ENCODE data around the gene TFPI.
"Not testable (repeated sequence)": the region's sequence is repeated elsewhere in the genome, so short reads cannot be mapped to it uniquely, and the experiment has no call there.

The TFPI gene

DNA sequence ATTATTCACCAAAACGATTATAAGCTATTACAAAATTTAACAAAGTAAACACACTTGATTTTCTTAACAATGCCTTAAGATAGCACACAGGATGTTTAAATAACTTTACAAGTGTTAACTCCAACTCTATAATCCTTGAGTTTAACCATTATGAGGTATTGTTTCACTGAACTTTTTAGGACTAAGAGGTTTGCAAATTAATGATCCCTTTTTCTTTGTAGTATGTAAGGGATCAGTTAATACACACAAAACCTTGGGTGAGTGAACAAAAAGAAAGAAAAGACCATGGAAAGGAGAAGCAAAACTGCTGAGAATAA, 21.5 kb upstream of the TFPI start:
- Histone ChIP-seq H3K4me3 (ENCODE audit: low read depth, low read length) (no peak overlapping the region), H3K9me3 (ENCODE audit: control insufficient read depth, insufficient read depth, low read depth, low read length) (peaks cover 13% of the 10 kb centered on the region), H3K36me3 (ENCODE audit: control insufficient read depth, insufficient read depth, low read length) (0 out of 2 replicates have a peak, but pooled peaks cover 2% of the 10 kb centered on the region), H3K9ac (ENCODE audit: low read length) (no peak overlapping the region), H3K27me3 (ENCODE audit: control insufficient read depth, insufficient read depth, low read length) (no peaks in the 10 kb centered on the region), H3K4me1 (ENCODE audit: control insufficient read depth, insufficient read depth, low read length) (peaks cover 27% of the 10 kb centered on the region), H3K27ac (ENCODE audit: low read depth, low read length) (peak overlapping the region; percentile 9; the same call in 1 of the 2 replicates)

DNA sequence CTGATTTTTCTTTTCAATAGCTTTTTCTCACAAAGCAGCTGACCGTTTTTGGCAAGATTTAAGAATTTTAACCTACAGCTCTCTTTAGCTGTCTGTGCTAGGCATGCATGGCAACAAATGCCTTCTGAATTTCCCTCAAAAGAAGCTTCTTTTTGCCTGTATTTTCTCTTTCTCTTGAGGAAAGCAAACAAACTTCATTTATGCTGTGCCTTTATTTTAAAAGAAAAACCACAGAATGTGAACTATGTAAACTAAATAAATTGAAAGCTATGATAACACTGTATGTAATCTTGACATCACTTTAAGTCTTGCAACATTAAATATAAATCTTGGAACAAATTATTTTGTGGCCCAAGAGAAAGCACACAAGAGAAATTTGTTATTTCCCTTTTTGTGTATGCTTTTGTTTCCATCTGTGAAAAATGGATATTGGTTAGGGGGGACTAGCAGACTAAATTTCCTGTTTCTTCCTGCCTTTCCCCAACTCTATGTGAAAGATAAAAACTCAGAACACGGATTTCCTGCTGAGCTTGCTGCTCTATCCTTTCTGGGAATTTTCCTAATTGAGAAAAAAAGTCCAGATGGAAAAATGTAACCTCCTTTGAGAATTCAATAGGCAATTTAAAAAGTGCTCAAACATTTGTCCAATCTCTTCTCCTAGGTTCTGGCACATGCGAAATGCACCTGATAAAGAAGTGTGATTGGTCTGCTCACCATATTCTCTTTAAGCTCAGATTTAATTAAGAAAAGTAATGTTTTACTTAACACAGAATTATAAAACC, 20.9 kb upstream of the TFPI start:
- Histone ChIP-seq H3K4me1 (ENCODE audit: control insufficient read depth, insufficient read depth, low read length) (peaks cover 24% of the 10 kb centered on the region), H3K9me3 (ENCODE audit: control insufficient read depth, insufficient read depth, low read depth, low read length) (peaks cover 13% of the 10 kb centered on the region), H3K9ac (ENCODE audit: low read length) (no peak overlapping the region), H3K27ac (ENCODE audit: low read depth, low read length) (peak overlapping the region; percentile 9; the same call in 1 of the 2 replicates), H3K4me3 (ENCODE audit: low read depth, low read length) (no peak overlapping the region), H3K36me3 (ENCODE audit: control insufficient read depth, insufficient read depth, low read length) (0 out of 2 replicates have a peak, but pooled peaks cover 2% of the 10 kb centered on the region), H3K27me3 (ENCODE audit: control insufficient read depth, insufficient read depth, low read length) (no peaks in the 10 kb centered on the region)

DNA sequence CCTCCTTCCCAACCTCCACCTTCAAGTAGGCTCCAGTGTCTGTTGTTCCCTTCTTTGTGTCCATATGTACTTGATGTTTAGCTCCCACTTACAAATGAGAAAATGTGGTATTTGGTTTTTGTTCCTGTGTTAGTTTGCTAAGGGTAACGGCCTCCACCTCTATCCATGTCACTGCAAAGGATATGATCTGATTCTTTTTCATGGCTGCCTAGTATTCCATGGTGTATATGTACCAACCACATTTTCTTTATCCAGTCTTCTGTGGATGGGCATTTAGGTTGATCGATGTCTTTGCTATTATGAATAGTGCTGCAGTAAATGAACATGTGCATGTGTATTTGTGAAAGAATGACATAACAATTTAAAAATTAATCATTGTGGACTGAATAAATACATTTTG, 19.5 kb upstream of the TFPI start:
- Histone ChIP-seq H3K27ac (ENCODE audit: low read depth, low read length) (no peak overlapping the region), H3K36me3 (ENCODE audit: control insufficient read depth, insufficient read depth, low read length) (0 out of 2 replicates have a peak, but pooled peaks cover 2% of the 10 kb centered on the region), H3K9ac (ENCODE audit: low read length) (no peak overlapping the region), H3K4me3 (ENCODE audit: low read depth, low read length) (no peak overlapping the region), H3K4me1 (ENCODE audit: control insufficient read depth, insufficient read depth, low read length) (peaks cover 29% of the 10 kb centered on the region), H3K9me3 (ENCODE audit: control insufficient read depth, insufficient read depth, low read depth, low read length) (peaks cover 13% of the 10 kb centered on the region), H3K27me3 (ENCODE audit: control insufficient read depth, insufficient read depth, low read length) (no peaks in the 10 kb centered on the region)

DNA sequence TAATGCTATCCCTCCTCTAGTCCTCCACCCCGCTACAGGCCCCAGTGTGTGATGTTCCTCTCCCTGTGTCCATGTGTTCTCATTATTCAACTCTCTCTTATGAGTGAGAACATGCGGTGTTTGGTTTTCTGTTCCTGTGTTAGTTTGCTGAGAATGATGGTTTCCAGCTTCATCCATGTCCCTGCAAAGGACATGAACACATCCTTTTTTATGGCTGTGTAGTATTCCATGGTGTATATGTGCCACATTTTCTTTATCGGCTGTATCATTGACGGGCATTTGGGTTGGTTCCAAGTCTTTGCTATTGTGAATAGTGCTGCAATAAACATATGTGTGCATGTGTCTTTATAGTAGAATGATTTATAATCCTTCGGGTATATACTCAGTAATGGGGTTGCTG, 17.8 kb upstream of the TFPI start:
- H3K27me3 ChIP-seq (ENCODE audit: control insufficient read depth, insufficient read depth, low read length); H3K36me3 ChIP-seq (ENCODE audit: control insufficient read depth, insufficient read depth, low read length); H3K27ac ChIP-seq (ENCODE audit: low read depth, low read length); H3K9ac ChIP-seq (ENCODE audit: low read length); H3K4me3 ChIP-seq (ENCODE audit: low read depth, low read length): not testable (repeated sequence)
- H3K9me3 ChIP-seq (ENCODE audit: control insufficient read depth, insufficient read depth, low read depth, low read length): peaks cover 13% of the 10 kb centered on the region
- H3K4me1 ChIP-seq (ENCODE audit: control insufficient read depth, insufficient read depth, low read length): peaks cover 40% of the 10 kb centered on the region

DNA sequence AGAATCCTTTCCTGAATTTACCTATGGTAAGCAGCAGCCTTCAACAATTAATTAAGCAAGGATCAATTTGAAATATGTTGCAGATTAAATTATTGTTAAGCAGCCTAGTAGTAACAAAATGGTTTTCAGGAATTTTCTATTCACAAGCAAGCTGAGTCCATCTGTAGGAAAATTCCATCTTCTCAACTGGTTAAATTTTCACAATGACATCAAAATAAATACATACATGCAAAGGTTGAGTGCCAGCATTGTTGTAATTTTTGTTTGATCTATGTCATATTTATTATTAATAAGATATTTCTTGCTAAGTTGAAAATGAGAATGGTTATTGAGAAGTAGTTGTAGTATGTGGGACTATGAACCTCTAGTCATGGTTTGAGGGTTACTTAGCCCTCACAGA, 15.3 kb upstream of the TFPI start:
- Histone ChIP-seq H3K27me3 (ENCODE audit: control insufficient read depth, insufficient read depth, low read length) (no peaks in the 10 kb centered on the region), H3K4me3 (ENCODE audit: low read depth, low read length) (no peak overlapping the region), H3K4me1 (ENCODE audit: control insufficient read depth, insufficient read depth, low read length) (peaks cover 32% of the 10 kb centered on the region), H3K9me3 (ENCODE audit: control insufficient read depth, insufficient read depth, low read depth, low read length) (peaks cover 13% of the 10 kb centered on the region), H3K9ac (ENCODE audit: low read length) (no peak overlapping the region), H3K27ac (ENCODE audit: low read depth, low read length) (no peak overlapping the region), H3K36me3 (ENCODE audit: control insufficient read depth, insufficient read depth, low read length) (0 out of 2 replicates have a peak, but pooled peaks cover 2% of the 10 kb centered on the region)

DNA sequence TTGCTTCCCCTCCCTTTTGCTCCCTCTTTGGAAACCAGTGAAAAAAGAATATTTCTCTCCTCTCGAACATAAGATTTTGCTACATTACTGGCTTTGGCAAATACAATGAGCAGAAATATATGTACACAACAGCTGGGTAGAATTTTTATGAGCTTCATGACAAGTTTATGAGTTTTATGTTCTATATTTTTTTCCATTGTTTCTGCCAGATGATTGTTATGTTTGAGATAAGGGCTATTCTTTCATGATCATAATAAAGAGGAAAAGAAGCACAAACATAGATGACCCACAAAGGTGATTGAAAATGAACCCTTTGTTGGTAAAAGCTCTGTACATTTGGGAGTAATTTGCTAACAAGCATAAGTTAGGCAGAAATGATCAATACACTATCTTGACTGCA, 14.8 kb upstream of the TFPI start:
- peaks cover 32% of the 10 kb centered on the region for H3K4me1 ChIP-seq (ENCODE audit: control insufficient read depth, insufficient read depth, low read length)
- no peak overlapping the region for H3K4me3 ChIP-seq (ENCODE audit: low read depth, low read length)
- H3K9me3 ChIP-seq (ENCODE audit: control insufficient read depth, insufficient read depth, low read depth, low read length): peaks cover 13% of the 10 kb centered on the region
- no peak overlapping the region for H3K27ac ChIP-seq (ENCODE audit: low read depth, low read length)
- no peak overlapping the region for H3K9ac ChIP-seq (ENCODE audit: low read length)
- H3K36me3 ChIP-seq (ENCODE audit: control insufficient read depth, insufficient read depth, low read length): 0 out of 2 replicates have a peak, but pooled peaks cover 2% of the 10 kb centered on the region
- H3K27me3 ChIP-seq (ENCODE audit: control insufficient read depth, insufficient read depth, low read length): no peaks in the 10 kb centered on the region

DNA sequence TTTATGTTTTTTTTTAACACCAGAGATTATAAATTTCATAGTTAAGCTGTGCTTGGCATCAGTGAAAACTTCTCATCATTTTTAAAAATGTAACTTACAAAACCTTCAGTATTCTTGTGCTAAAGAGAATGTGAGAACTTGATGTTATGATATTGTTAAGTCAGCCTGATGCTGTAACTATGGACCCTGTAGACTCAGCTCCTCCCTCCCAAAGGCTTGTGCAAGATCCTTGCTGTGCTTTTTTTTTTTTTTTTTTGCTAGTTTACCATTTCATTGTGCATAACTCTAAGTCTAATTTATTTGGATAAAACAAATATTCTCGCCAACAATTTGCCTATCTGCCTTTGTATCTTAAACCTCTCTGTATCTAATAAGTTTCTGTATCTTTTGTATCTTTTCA, 12.9 kb upstream of the TFPI start:
- peak overlapping the region; percentile 89 for H3K27ac ChIP-seq (ENCODE audit: low read depth, low read length)
- peaks cover 4% of the 10 kb centered on the region; the same call in 1 of the 2 replicates for H3K9me3 ChIP-seq (ENCODE audit: control insufficient read depth, insufficient read depth, low read depth, low read length)
- H3K4me3 ChIP-seq (ENCODE audit: low read depth, low read length): peak overlapping the region; percentile 45; the same call in 1 of the 2 replicates
- no peaks in the 10 kb centered on the region for H3K27me3 ChIP-seq (ENCODE audit: control insufficient read depth, insufficient read depth, low read length)
- H3K36me3 ChIP-seq (ENCODE audit: control insufficient read depth, insufficient read depth, low read length): peaks cover 7% of the 10 kb centered on the region
- H3K4me1 ChIP-seq (ENCODE audit: control insufficient read depth, insufficient read depth, low read length): peaks cover 32% of the 10 kb centered on the region
- peak overlapping the region; percentile 83 for H3K9ac ChIP-seq (ENCODE audit: low read length)

DNA sequence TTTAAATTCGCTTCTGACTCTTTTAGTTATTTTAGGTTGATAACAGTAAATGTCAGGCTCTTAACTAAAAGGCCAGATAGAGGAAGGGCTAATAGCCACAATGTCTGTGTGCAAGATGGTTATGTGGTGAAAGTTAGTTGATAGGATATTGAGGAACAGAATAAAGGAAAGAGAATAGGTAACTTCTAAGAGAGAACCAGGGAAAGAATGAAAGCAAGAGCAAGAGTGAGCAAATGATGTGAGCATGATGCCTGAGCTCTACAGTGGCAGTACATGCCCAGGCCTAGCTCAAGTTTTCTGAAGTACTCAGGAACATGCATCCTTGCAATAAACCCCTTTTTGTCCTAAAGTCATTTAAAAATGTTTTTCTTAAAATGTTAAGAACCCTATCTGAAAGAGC, 12.5 kb upstream of the TFPI start:
- H3K4me3 ChIP-seq (ENCODE audit: low read depth, low read length): peak overlapping the region; percentile 45; the same call in 1 of the 2 replicates

DNA sequence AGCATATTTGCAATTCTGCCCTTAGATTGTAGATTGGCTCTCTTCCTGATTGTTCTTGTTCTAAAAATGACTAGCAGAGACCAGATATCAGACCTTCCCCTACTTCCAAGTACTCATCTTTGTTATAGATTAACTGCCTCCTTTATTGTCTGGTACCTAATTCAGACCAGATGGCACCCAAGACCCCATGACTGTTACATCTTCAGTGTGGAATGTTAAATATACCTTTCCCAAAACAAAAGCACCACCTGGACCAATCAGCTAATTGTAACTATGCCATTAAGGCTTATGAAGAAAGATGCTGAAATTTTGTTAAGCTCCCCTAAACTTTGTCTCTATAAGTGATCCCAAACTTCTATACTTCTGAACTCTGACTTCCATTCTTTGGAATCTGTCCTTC, 12.0 kb upstream of the TFPI start:
- Histone ChIP-seq H3K27ac (ENCODE audit: low read depth, low read length) (peak overlapping the region; percentile 89), H3K9ac (ENCODE audit: low read length) (peak overlapping the region; percentile 83)

More for the DNA sequence above, 12.5 kb upstream of the TFPI start:
- H3K4me1 ChIP-seq (ENCODE audit: control insufficient read depth, insufficient read depth, low read length): peaks cover 32% of the 10 kb centered on the region
- H3K27ac ChIP-seq (ENCODE audit: low read depth, low read length): peak overlapping the region; percentile 89
- peaks cover 9% of the 10 kb centered on the region for H3K36me3 ChIP-seq (ENCODE audit: control insufficient read depth, insufficient read depth, low read length)
- H3K9ac ChIP-seq (ENCODE audit: low read length): peak overlapping the region; percentile 83
- 0 out of 2 replicates have a peak, but pooled peaks cover under 1% of the 10 kb centered on the region for H3K9me3 ChIP-seq (ENCODE audit: control insufficient read depth, insufficient read depth, low read depth, low read length)
- H3K27me3 ChIP-seq (ENCODE audit: control insufficient read depth, insufficient read depth, low read length): no peaks in the 10 kb centered on the region

DNA sequence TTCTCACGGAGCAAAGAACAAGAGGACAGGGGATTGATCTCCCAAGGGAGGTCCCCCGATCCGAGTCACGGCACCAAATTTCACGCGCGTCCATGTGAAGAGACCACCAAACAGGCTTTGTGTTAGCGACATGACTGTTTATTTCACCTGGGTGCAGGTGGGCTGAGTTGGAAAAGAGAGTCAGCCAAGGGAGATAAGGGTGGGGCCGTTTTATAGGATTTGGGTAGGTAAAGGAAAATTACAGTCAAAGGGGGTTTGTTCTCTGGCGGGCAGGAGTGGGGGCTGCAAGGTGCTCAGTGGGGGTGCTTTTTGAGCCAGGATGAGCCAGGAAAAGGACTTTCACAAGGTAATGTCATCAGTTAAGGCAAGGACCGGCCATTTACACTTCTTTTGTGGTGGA, 11.4 kb upstream of the TFPI start:
- Histone ChIP-seq H3K36me3 (ENCODE audit: control insufficient read depth, insufficient read depth, low read length) (peaks cover 20% of the 10 kb centered on the region), H3K4me3 (ENCODE audit: low read depth, low read length) (peak overlapping the region; percentile 77), H3K27ac (ENCODE audit: low read depth, low read length) (peak overlapping the region; percentile 92), H3K4me1 (ENCODE audit: control insufficient read depth, insufficient read depth, low read length) (peaks cover 32% of the 10 kb centered on the region), H3K9ac (ENCODE audit: low read length) (peak overlapping the region; percentile 96)
- H3K27me3 ChIP-seq (ENCODE audit: control insufficient read depth, insufficient read depth, low read length); H3K9me3 ChIP-seq (ENCODE audit: control insufficient read depth, insufficient read depth, low read depth, low read length): not testable (repeated sequence)

More for the DNA sequence above, 12.0 kb upstream of the TFPI start:
- H3K4me1 ChIP-seq (ENCODE audit: control insufficient read depth, insufficient read depth, low read length): peaks cover 32% of the 10 kb centered on the region
- H3K36me3 ChIP-seq (ENCODE audit: control insufficient read depth, insufficient read depth, low read length): peaks cover 14% of the 10 kb centered on the region
- no peaks in the 10 kb centered on the region for H3K9me3 ChIP-seq (ENCODE audit: control insufficient read depth, insufficient read depth, low read depth, low read length)
- peak overlapping the region; percentile 45 for H3K4me3 ChIP-seq (ENCODE audit: low read depth, low read length)
- H3K27me3 ChIP-seq (ENCODE audit: control insufficient read depth, insufficient read depth, low read length): no peaks in the 10 kb centered on the region

DNA sequence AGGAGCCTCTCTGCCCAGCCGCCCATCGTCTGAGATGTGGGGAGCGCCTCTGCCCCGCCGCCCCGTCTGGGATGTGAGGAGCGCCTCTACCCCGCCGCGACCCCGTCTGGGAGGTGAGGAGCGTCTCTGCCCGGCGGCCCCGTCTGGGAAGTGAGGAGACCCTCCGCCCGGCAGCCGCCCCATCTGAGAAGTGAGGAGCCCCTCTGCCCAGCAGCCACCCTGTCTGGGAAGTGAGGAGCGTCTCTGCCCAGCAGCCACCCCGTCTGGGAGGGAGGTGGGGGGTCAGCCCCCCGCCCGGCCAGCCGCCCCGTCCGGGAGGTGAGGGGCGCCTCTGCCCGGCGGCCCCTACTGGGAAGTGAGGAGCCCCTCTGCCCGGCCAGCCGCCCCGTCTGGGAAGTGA, 2.3 kb upstream of the TFPI start:
- not testable (repeated sequence) for H3K4me1 ChIP-seq (ENCODE audit: control insufficient read depth, insufficient read depth, low read length); H3K27ac ChIP-seq (ENCODE audit: low read depth, low read length); H3K4me3 ChIP-seq (ENCODE audit: low read depth, low read length); H3K9me3 ChIP-seq (ENCODE audit: control insufficient read depth, insufficient read depth, low read depth, low read length); H3K27me3 ChIP-seq (ENCODE audit: control insufficient read depth, insufficient read depth, low read length); H3K9ac ChIP-seq (ENCODE audit: low read length)
- H3K36me3 ChIP-seq (ENCODE audit: control insufficient read depth, insufficient read depth, low read length): peaks cover 38% of the 10 kb centered on the region
